ENCODE data around the gene PDZD2.
"Not testable (repeated sequence)": the region's sequence is repeated elsewhere in the genome, so short reads cannot be mapped to it uniquely, and the experiment has no call there.

The PDZD2 gene

DNA sequence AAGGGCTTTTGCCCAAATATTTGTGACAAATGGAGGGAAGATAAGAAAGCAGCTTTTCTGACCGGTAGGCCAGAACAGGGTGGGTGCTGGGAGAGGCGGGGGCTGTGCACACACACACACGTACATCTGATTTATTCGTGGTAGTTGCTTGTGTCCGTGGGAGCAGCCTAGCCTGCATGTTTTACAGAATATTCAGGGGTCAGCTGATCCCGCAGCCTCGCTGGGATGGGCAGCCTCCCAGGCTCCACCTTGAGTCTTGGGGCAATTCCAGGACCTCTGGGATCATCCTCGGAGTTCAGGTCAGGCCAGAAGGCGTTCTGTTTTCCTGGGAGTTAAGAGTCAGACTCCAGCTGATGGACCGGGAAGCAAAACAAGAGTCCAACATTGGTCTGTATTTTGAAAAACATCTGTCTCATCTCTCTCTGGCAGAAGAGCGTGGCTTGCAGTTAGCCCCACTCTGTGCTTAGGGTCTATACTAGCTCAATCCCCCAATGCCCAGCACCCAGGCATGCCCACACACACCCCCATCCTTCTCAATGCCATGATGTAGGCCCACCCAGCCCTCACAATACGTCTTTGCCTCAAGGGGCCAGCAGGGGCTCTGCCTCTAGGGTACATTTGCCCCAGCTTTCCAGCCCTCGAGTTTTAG lies 324.6 kb downstream of the PDZD2 start:
- DNase-seq (ENCODE audit: low read depth in 1 of 2, low spot score in 1 of 2) = no peak

DNA sequence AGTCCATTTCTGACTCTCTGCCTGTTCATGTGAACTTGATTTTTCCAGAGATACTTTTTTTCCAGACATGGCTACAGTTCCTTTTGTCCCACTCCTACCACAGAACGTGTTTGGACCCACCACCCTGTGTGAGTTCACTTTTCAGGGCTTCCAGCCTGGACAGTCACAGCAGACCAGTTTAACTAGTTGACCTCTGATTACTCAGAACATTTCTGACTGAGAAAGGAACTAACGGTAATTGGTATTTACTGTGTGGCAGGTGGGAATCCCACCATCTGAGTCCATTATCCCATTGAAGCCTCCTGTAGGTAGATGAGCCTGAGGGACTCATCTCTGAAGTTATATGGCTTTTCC lies 325.1 kb downstream of the PDZD2 start:
- no peak for DNase-seq (ENCODE audit: low read depth in 1 of 2, low spot score in 1 of 2)

DNA sequence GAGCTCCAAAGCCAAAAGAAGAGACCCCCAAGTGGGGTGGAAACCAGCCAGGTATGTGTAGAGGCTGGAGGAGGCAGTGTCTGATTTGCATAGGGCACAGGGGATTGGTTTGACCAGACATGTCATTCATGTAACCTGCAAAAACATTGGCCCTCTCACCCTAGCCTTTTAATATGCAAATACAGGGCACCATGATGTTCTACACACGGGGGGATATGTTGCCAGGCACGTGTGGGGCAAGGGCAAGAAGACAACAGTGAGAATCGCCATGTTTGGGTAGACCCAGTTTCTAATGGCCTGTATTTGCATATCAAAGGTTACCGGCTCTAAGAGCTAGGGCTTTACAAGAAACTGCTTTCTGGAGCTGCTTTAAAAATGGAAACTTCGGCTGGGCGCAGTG lies 326.3 kb downstream of the PDZD2 start:
- DNase-seq (ENCODE audit: low read depth in 1 of 2, low spot score in 1 of 2) = no peak

DNA sequence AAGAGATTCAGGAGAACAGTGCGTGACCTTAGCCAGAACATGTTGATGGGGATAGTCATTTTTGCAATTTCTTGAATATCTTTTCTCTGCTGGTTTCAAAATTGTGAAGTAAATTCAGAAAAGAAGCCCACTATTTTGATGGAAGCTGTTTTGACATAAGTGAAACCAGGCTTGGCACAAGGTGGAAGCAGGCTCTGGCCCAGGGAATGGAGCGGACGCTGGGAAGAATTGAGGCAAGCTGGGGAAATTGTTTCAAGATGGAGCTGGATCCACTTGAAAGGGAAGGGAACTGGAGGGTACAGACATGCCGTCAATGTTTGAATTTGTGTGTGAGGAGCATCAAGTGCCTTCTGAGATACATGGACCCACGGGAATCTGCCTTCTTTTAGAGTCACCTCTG lies 328.0 kb downstream of the PDZD2 start:
- no peak for DNase-seq (ENCODE audit: low read depth in 1 of 2, low spot score in 1 of 2)

DNA sequence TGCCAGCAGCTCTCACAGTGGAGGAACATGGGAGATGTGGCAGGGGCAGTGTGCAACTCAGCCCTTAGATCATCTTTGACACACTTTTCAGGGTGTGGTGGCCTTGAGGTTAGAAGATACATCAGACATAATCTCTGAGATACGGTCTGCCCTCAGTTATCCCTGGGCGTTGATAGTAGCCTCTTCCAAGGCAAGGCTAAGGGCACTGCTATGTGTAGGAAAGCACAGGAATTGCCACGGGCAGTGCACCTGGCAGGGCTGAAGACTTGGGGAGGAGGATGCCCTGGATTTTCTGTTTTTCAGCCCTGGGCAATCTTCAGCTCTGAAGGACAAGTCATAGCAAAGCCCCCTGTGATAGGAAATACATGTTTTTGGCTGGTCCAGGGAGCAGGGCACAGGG lies 328.5 kb downstream of the PDZD2 start:
- DNase-seq (ENCODE audit: low read depth in 1 of 2, low spot score in 1 of 2) = no peak

DNA sequence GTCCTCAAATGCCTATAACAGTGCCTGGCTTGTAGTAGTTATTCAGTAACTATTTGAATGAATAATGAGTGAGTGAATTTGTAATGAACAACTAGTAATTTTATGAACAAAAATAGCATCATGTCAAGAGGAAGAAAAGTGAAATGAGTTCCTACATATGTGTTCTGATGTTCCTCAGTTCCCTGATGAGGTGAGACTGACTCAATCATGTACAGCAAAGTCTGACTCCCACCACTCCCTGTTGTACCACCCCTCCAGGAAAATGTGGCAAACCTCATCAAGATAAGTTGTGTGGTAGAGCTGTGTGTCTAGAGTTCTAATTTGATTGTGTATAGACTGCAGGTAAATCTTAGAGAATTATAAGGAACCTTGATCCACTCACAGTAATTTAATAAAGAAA lies 333.6 kb downstream of the PDZD2 start:
- no peak for DNase-seq (ENCODE audit: low read depth in 1 of 2, low spot score in 1 of 2)

DNA sequence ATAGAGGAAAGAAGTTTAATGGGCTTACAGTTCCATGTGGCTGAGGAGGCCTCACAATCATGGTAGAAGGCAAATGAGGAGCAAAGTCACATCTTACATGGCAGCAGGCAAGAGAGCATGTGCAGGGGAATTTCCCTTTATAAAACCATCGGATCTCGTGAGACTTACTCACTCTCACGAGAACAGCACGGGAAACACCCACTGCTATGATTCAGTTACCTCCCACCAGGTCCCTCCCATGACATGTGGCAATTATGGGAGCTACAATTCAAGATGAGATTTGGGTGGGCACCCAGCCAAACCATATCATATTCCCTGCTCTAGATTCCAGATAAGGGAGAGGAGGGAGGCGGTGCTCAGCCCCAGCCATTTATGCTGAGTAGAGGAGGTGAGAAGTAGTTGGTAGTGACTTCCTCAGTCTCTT lies 336.3 kb downstream of the PDZD2 start:
- not testable (repeated sequence) for DNase-seq (ENCODE audit: low read depth in 1 of 2, low spot score in 1 of 2)

DNA sequence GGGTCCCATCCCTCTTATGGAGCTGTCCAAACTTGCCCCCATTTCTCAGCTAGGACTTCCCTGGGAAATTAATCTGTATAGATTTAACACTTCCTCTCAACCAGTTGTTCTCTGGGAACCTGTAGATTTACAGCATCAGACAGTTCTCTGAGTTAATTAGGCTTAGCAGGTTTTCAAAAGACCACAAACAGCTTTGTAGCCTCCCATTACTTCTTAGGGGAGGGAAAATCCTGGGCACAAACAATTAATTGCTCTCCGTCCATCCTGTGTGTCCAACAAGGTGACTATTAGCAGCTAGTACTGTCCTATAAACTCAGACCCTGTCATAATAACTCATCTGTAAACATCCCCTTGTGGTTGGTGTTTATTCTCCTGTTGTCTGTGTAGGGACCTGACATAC lies 337.2 kb downstream of the PDZD2 start:
- no peak for DNase-seq (ENCODE audit: low read depth in 1 of 2, low spot score in 1 of 2)

DNA sequence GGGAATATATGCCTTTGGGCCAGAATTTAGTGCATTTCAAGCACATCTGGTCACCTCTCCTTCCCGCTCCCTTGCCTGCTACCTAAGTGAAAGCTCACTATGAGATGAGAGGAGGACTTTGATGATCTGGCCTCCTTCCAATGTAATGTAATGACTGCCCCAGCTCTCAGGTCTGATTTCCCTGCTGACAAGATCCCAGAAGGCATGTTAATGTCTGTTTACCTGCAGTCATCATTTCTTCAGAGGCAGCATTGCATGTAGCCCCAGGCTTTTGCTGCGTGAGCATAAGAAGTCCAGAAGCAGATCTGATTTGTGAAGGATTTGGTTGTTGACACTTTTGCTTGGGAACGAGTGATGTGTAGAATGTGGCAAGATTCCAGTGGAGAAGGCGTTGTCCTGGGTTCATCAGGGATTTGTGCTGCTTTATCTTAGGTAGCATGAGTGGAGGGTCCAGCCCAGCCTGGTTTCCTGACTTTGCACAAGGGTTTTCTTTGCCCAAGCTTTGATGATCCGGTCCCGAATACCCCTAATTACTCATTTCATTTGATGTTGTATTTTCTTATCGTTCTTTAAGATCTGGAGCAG lies 342.5 kb downstream of the PDZD2 start:
- DNase-seq (ENCODE audit: low read depth in 1 of 2, low spot score in 1 of 2) = no peak

DNA sequence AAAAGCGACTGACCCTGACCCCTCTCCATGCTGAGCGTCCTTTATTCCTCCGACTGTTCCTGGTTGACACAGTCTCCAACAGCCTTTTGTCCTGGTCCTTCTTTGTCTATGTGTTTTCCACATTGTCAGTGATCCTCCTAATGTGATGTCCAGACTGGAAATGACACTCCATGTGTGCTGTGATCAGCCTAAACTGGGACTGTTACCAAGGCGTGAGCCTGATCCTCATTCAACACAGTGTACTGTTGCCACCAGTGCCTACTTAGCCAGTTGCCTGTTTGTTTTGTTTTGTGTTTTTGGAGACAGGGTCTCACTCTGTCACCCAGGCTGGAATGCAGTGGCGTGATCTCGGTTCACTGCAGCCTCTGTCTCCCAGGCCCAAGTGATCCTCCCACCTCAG lies 343.1 kb downstream of the PDZD2 start:
- DNase-seq (ENCODE audit: low read depth in 1 of 2, low spot score in 1 of 2) = no peak

DNA sequence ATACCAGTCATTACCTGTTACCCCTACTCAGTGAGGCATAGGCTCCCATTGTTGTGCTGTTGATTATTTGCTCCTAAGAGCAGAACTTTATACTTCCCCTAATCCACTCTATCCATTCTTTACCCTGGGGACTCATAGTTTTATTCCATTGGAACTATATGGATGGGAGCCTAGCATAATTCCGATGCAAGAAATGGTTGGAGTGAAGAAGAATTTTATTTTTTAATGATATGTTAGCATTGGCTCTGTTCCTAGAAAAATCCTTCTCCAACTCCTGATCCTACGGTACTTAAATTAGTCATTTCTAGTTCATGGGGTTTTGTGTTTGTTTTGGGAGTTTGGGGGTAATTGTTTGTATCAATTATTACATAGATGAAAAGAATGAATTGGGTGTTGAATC lies 343.7 kb downstream of the PDZD2 start:
- DNase-seq (ENCODE audit: low read depth in 1 of 2, low spot score in 1 of 2) = no peak

DNA sequence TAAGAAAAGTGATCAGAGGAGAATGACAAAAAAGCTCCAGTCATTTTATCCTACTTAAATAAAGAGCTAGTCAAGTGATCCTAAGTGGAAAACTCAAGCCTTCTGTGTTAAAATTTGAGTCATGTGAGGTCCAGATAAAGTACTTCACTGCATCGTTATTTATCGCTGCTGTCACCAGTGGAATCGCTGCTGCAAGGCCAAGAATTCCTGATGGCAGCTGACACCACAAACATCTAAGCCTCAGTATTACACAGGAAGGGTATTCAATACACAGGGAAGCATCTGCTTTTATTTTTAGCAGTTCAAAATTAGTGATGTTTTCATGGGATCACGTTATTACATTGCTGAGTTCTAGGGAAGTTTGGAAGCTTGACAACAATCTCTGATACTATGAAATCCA lies 344.9 kb downstream of the PDZD2 start:
- no peak for DNase-seq (ENCODE audit: low read depth in 1 of 2, low spot score in 1 of 2)

DNA sequence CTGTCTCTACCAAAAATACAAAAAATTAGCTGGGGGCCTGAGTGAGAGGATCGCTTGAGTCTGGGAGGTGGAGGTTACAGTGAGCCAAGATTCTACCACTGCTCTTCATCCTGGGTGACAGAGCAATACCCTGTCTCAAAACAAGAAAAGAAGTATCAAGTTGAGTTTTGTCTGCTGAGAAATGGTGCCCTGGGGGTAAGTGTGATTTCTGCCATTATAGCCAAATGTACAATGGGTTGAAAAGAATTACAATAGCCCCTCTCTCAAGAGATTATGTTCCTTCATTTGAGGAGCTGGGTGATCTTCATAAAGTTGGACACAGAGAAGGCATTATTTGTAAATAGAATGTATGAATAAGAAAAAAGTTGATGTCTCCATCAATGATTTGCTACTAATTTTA lies 345.8 kb downstream of the PDZD2 start:
- DNase-seq (ENCODE audit: low read depth in 1 of 2, low spot score in 1 of 2) = no peak

DNA sequence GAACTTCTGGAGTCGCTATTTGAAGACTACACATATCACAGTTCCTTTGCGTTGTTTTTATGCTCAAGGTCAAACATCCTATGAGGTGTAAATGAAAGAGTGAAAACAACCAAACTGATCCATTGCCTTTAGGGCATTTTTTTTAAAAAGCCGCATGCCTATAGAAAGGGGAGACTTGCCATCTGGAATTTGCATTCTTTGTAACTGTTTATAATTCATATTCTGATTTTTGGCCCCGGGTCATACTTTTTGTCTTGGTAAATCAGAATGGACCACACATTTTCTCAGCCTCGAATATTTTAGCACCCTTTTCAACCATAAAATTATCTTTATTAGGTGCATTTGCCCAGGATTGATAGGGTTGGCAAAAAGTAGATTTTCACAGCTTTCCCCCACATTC lies 347.2 kb downstream of the PDZD2 start:
- DNase-seq (ENCODE audit: low read depth in 1 of 2, low spot score in 1 of 2) = no peak

DNA sequence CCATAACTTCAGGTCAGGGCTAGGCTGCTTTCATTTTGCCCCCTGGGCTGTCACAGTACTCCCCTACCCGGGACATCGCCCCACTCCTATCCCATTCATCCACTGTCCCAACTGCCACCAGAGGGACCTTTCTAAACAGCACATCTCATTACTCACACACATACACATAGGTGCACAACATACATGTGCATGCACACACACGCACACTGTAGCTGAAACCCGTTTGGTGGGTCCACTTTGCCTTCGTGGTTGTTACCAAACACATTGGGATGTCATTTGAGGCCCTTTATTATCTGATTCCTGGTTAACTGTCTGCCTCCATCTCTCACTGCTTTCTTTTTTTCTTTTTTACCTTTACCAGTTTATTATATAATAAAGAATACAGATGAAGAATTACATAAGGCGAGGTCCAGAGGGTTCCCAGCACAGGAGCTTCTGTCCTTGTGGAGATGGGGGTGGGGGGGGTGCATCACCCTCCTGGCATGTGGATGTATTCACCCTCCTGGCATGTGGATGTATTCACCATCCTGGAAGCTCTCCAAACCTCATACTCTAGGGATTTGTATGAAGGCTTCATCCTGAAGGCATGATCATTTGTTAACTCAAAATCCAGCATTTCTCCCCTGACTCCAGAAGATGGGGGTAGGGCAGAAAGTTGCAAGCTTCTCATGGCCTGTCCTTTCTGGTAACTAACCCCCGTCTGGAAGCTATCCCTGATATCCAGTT lies 349.2 kb downstream of the PDZD2 start:
- no peak for DNase-seq (ENCODE audit: low read depth in 1 of 2, low spot score in 1 of 2)

DNA sequence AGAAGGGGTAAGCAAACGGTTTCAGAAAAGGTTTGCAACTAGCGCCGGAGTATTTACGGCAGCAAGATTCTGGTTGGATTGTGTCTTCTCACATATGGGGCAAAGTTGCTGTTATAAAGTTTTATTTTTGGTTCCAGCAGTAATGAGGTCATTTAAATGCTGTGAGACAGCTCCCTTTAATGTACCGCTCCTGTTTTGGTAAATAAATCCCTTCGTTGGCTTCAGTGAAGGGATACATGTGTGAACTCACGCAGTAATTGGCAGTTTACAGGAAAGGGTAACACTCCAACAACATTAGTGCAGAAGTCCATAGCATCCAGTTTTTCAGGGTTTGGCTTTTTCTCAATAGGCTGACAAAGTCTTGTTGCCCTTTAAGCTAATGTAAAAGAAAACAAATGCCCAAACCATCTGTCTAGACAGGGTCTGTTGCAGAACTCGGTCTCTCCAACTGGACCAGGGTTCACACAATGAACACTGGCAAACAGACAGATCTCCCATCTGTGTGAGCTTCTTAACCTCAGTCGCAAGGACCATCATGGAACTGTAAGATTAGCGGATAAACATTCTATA lies 351.2 kb downstream of the PDZD2 start:
- no peak for DNase-seq (ENCODE audit: low read depth in 1 of 2, low spot score in 1 of 2)

DNA sequence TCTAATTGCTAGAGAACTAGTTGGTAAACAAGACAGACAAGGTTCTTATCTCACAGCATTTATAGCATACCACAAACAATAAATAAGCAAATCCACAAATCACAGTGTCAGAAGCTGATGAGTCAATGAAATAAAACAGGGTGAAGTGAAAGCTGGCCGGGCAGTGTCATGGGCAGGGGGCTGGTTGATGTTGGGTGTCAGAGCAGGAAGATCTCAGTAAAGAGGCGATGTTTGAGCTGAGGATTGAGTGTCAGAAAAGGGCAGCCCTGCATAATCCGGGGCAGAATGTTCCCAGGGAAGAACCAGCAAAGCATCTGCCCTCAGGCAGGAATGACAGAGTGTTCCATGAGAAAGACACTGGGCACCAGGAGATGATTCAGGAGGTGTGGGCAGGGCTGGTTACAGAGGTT lies 351.8 kb downstream of the PDZD2 start:
- DNase-seq (ENCODE audit: low read depth in 1 of 2, low spot score in 1 of 2) = no peak

DNA sequence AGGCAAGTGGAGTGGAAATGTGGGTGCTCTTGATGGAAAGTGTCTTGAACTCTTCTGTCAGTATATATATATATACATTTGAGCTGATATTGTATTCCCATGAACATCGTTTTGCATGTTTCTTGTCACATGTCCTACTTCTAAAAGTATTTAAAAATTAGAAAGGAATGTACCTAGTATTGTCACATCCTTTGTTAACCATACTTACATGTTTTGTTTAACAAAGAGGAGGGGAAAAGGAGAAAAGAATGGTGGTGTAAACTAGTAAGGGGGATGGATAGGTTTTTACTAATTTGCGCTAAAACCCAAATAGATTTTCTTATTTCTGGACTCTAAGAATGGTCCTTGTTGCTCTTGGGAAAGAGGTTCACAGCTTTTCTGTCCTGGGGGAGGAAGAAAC lies 353.4 kb downstream of the PDZD2 start:
- DNase-seq (ENCODE audit: low read depth in 1 of 2, low spot score in 1 of 2) = no peak

DNA sequence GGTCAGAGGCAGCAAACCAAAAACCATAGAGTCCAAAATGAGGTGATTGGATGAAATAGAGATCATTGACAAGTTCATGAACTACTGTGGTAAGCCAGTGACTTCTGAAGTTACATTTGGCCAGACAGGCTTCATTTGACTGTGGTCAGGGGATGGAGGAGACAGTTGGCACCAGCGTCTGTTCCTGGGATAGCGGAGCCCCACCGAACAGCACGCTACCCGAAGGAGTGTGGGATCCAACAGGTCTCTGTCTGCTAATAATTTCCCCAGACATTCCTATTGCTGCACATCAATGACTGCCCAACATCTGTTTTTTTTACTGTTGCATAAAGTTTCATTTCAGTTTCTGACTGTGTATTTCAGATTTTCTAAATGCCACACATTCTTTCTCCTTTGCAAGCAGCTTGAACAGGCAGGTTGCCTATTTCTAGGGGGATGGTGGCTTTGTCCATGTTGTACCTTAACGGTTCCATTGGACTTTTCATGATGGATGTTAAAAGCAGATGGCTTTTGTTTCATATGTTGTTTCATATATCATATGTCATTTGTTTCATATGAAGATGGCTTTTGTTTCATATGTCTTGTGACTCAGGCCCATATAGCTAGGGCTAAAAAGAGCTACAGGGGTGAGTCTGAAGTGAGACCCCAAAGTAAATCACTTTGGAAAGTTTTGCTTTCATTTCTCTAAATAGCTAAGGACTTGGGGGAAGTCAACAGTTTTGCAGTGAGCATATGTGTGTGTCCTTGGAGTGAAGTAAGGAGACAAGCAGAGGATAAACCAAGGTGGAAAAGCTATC lies 354.4 kb downstream of the PDZD2 start:
- no peak for DNase-seq (ENCODE audit: low read depth in 1 of 2, low spot score in 1 of 2)

DNA sequence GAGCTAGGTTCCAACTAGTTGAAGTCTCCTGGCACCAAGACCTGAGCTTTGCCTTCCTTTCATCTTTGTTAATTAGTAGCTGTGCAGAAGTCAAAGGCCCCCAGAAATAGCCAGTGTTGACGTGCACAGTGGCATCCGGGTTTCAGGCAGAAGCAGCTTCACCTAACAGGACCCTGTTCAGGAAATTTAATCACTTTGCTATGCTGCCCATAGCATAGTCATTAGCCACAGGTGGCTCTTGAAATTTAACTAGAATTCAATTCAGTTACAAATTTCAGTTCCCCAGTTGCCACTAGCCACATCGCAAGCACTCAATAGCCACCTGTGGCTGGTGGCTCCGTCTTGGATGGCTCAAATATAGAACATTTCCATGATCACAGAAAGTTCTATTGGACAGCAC lies 356.1 kb downstream of the PDZD2 start:
- DNase-seq (ENCODE audit: low read depth in 1 of 2, low spot score in 1 of 2) = no peak

DNA sequence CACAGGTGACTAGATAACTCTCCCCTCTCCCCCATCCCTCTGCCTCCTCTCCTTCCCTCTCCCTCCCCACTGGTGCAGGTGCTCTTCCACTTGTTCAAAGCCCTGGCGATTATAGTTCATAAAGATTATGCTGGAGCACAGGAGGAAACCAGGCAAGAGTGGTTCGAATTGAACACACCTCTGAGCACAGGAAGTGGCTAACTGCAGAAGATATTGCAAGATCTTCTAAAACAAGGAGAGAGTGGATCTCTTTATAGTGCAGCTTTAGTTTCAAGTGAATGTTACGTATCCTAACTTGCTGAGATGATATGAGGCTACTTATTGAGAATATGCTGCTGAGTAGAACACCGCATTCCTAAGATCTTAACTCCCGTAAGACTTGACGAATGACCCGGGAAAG lies 356.8 kb downstream of the PDZD2 start:
- DNase-seq (ENCODE audit: low read depth in 1 of 2, low spot score in 1 of 2) = no peak

DNA sequence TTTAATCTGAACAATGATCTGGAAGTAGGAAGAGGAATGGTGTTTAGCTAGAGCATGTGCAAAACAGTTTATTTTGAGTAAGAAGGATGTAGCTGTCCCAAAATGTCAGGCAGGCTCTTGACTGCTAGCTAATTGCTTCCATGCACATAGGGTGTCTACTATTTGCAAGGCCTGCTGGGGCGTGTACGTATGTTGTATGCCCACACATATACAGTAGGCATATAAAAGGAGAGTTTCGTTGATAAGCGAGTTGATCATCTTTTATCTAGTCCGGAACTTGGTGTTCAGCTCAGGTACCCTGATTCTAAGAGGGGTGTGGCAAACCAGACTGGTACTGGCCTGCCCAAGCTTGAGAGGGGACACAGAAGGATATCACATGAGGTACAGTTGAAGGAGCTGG lies 358.0 kb downstream of the PDZD2 start:
- no peak for DNase-seq (ENCODE audit: low read depth in 1 of 2, low spot score in 1 of 2)
